IMR-90 (cell line): ENCODE data around the gene PCBP1. TPM values are rescaled to one million over a fixed set of nuclear protein-coding genes. Genes with fewer than 3 reads are reported as not detected.

Experiments
- ATAC-seq: fragments of 200-7000 bp; cut with Tn5 transposase; 2 replicates; pipeline ENCODE4 v1.9.1; 2020; ENCODE audit warnings: low read depth, mild to moderate bottlenecking, moderate library complexity
- BruUV-seq: library from RNA; stranded (reverse); fragments of 400-500 nt; replicated peaks from 2 replicates; lab custom pipeline; 2021; lab: Mats Ljungman, UMichigan
- CTCF ChIA-PET: fragments of 300-600 bp; formaldehyde crosslinking; extraction: SDS; loops from one replicate; lab custom pipeline; 2021; ENCODE audit warnings: antibody characterized with exemption; lab: Yijun Ruan, JAX
- POLR2A ChIA-PET: fragments of 300-600 bp; sonication (Branson Sonifier 250); formaldehyde crosslinking; loops from one replicate; lab custom pipeline; 2022; ENCODE audit warnings: antibody characterized with exemption; ENCODE audit not compliant: unreplicated experiment; lab: Charles Lee
- DNase-seq: peaks from one replicate; pipeline ENCODE4 v3.0.0; 2013
- H2AFZ ChIP-seq: replicated peaks from 2 replicates; pipeline ENCODE3; 2013; ENCODE audit warnings: low read length, mild to moderate bottlenecking; ENCODE audit not compliant: poor library complexity
- H2AK5ac ChIP-seq: 2 replicates; pipeline ENCODE4 v1.6.1; 2013; ENCODE audit warnings: low read depth, low read length, inconsistent platforms
- H2AK9ac ChIP-seq: replicated peaks from 2 replicates; pipeline ENCODE3; 2013; ENCODE audit warnings: mild to moderate bottlenecking, low read depth, low read length, moderate library complexity; ENCODE audit not compliant: poor library complexity
- H2BK120ac ChIP-seq: 2 replicates; pipeline ENCODE4 v1.6.1; 2013; ENCODE audit warnings: low read depth, low read length, inconsistent platforms
- H2BK15ac ChIP-seq: 3 replicates; pipeline ENCODE4 v1.6.1; 2013; ENCODE audit warnings: low read depth, low read length, inconsistent platforms
- H2BK20ac ChIP-seq: 2 replicates; pipeline ENCODE4 v1.6.1; 2013; ENCODE audit warnings: low read depth, mild to moderate bottlenecking, inconsistent platforms, low read length, moderate library complexity
- H2BK5ac ChIP-seq: 2 replicates; pipeline ENCODE4 v1.6.1; 2013; ENCODE audit warnings: mild to moderate bottlenecking, low read depth, low read length, inconsistent platforms; ENCODE audit not compliant: poor library complexity, severe bottlenecking
- H3K14ac ChIP-seq: replicated peaks from 2 replicates; pipeline ENCODE4 v1.6.1; 2013; ENCODE audit warnings: low read depth, low read length, inconsistent platforms
- H3K18ac ChIP-seq: 2 replicates; pipeline ENCODE4 v1.6.1; 2013; ENCODE audit warnings: low read depth, low read length, control low read depth
- H3K23ac ChIP-seq: 2 replicates; pipeline ENCODE4 v1.6.1; 2013; ENCODE audit warnings: low read depth, low read length, inconsistent platforms
- H3K27ac ChIP-seq: 2 replicates; pipeline ENCODE4 v1.5.1; 2013; ENCODE audit warnings: mild to moderate bottlenecking, control low read depth, low read length; ENCODE audit not compliant: insufficient read depth
- H3K27me3 ChIP-seq: 2 replicates; pipeline ENCODE4 v1.6.1; 2013; ENCODE audit warnings: low read length; ENCODE audit not compliant: control insufficient read depth, insufficient read depth
- H3K36me3 ChIP-seq: 2 replicates; pipeline ENCODE4 v1.6.1; 2013; ENCODE audit warnings: low read length, mixed read lengths; ENCODE audit not compliant: control insufficient read depth, insufficient read depth
- H3K4ac ChIP-seq: 2 replicates; pipeline ENCODE4 v1.6.1; 2013; ENCODE audit warnings: low read depth, low read length, inconsistent platforms
- H3K4me1 ChIP-seq: 2 replicates; pipeline ENCODE4 v1.6.1; 2013; ENCODE audit warnings: low read length, mixed read lengths; ENCODE audit not compliant: control insufficient read depth, insufficient read depth
- H3K4me2 ChIP-seq: 2 replicates; pipeline ENCODE4 v1.6.1; 2013; ENCODE audit warnings: low read depth, mild to moderate bottlenecking, control low read depth, low read length, moderate library complexity
- H3K4me3 ChIP-seq: 2 replicates; pipeline ENCODE4 v1.5.1; 2013; ENCODE audit warnings: low read depth, mild to moderate bottlenecking, control low read depth, low read length, moderate library complexity; ENCODE audit not compliant: insufficient read depth
- H3K56ac ChIP-seq: 2 replicates; pipeline ENCODE4 v1.6.1; 2013; ENCODE audit warnings: low read length, inconsistent platforms; ENCODE audit not compliant: insufficient read depth; ENCODE audit errors: extremely low read depth
- H3K79me1 ChIP-seq, 2 experiments: 2 replicates each; pipeline ENCODE4 v1.6.1; 2013; ENCODE audit warnings: low read length in 2 of 2, inconsistent platforms in 1 of 2, low read depth in 1 of 2
- H3K9ac ChIP-seq: 2 replicates; pipeline ENCODE4 v1.6.1; 2013; ENCODE audit warnings: low read depth, low read length, control low read depth
- H3K9me1 ChIP-seq: 2 replicates; pipeline ENCODE4 v1.6.1; 2013; ENCODE audit warnings: low read length, inconsistent platforms; ENCODE audit not compliant: insufficient read depth
- H3K9me3 ChIP-seq: 2 replicates; pipeline ENCODE4 v1.6.1; 2013; ENCODE audit warnings: low read length; ENCODE audit not compliant: control insufficient read depth, insufficient read depth
- H4K20me1 ChIP-seq: 2 replicates; pipeline ENCODE4 v1.6.1; 2013; ENCODE audit warnings: low read length, inconsistent platforms; ENCODE audit not compliant: insufficient read depth
- H4K5ac ChIP-seq: 2 replicates; pipeline ENCODE4 v1.6.1; 2013; ENCODE audit warnings: mild to moderate bottlenecking, low read depth, low read length, control low read depth
- H4K8ac ChIP-seq, 2 experiments: 2 replicates each; pipeline ENCODE4 v1.6.1; 2013; ENCODE audit warnings: low read depth in 2 of 2, low read length in 2 of 2, control low read depth in 1 of 2, inconsistent platforms in 1 of 2
- H4K91ac ChIP-seq: 2 replicates; pipeline ENCODE4 v1.6.1; 2013; ENCODE audit warnings: low read depth, low read length, inconsistent platforms; ENCODE audit not compliant: insufficient read depth
- BHLHE40 ChIP-seq: fragments of 150-350 bp; IDR thresholded peaks from 2 replicates; pipeline ENCODE4 v1.6.1; 2016; ENCODE audit warnings: mild to moderate bottlenecking, low read depth, low read length
- CEBPB ChIP-seq: IDR thresholded peaks from 2 replicates; pipeline ENCODE4 v1.6.1; 2012; ENCODE audit warnings: low read depth, low read length, improper control_type of control experiment
- CHD1 ChIP-seq: IDR thresholded peaks from 2 replicates; pipeline ENCODE4 v1.6.1; 2012; ENCODE audit warnings: low read depth, low read length, improper control_type of control experiment
- FOS ChIP-seq: fragments of 150-350 bp; IDR thresholded peaks from 2 replicates; pipeline ENCODE4 v1.6.1; 2016; ENCODE audit warnings: low read depth, low read length
- MAFK ChIP-seq: IDR thresholded peaks from 2 replicates; pipeline ENCODE4 v1.6.1; 2012; ENCODE audit warnings: low read depth, low read length, improper control_type of control experiment
- MAZ ChIP-seq: IDR thresholded peaks from 2 replicates; pipeline ENCODE4 v1.6.1; 2012; ENCODE audit warnings: low read depth, mild to moderate bottlenecking, low read length, improper control_type of control experiment, moderate library complexity, borderline replicate concordance
- MXI1 ChIP-seq: IDR thresholded peaks from 2 replicates; pipeline ENCODE4 v1.6.1; 2012; ENCODE audit warnings: low read depth, mild to moderate bottlenecking, low read length, moderate library complexity, borderline replicate concordance
- NFE2L2 ChIP-seq: fragments of 150-350 bp; IDR thresholded peaks from 2 replicates; pipeline ENCODE4 v1.6.1; 2016; ENCODE audit warnings: low read depth, mild to moderate bottlenecking, low read length
- RAD21 ChIP-seq: IDR thresholded peaks from 2 replicates; pipeline ENCODE4 v1.6.1; 2012; ENCODE audit warnings: low read length, improper control_type of control experiment
- RCOR1 ChIP-seq: IDR thresholded peaks from 2 replicates; pipeline ENCODE4 v1.6.1; 2012; ENCODE audit warnings: mild to moderate bottlenecking, low read length, improper control_type of control experiment; ENCODE audit not compliant: insufficient replicate concordance
- SMC3 ChIP-seq: fragments of 150-350 bp; IDR thresholded peaks from 2 replicates; pipeline ENCODE4 v1.6.1; 2016; ENCODE audit warnings: low read depth, mild to moderate bottlenecking, antibody characterized with exemption, low read length, moderate library complexity
- WGBS, 2 experiments: methylation state at CpG; one replicate each; pipeline versions ENCODE4 v1.1.5 to v1.1.7; 2013; ENCODE audit warnings: missing lambda C conversion rate in 2 of 2; ENCODE audit not compliant: insufficient read length in 1 of 2; ENCODE audit errors: extremely low coverage in 2 of 2; 5-methylcytosine and 5-hydroxymethylcytosine counted together
- dilution Hi-C: fragments of 300-500 bp; cut with HindIII; formaldehyde crosslinking; loops from one replicate; pipeline ENCODE4 v1.14.3; 2018; ENCODE audit warnings: low sequenced_read_pairs; ENCODE audit not compliant: unreplicated experiment
- in situ Hi-C: fragments of 300-500 bp; cut with MboI; formaldehyde crosslinking; loops from 3 replicates; pipeline ENCODE4 v1.14.3; 2019; ENCODE audit warnings: low sequenced_read_pairs, inconsistent platforms, mixed read lengths
- intact Hi-C: fragments of 100-400 bp; cut with micrococcal nuclease; formaldehyde crosslinking; loops from 2 replicates; pipeline ENCODE4 v1.10.0; 2022
- polyA plus RNA-seq, 3 experiments: library from polyadenylated mRNA; depleted of rRNA; stranded (reverse); fragments of >200 nt; gene quantifications; 2 replicates each; pipeline ENCODE4 v1.2.3, GENCODE V29; 2012; ENCODE audit warnings: low replicate concordance in 1 of 3
- total RNA-seq: library from RNA; depleted of rRNA; stranded (reverse); fragments of >200 nt; gene quantifications from 2 replicates; pipeline ENCODE4 v1.2.3, GENCODE V29; 2012
- TF ChIP-seq, protein P1 (sequence below): conservative IDR thresholded peaks from 2 replicates; pipeline ENCODE4 v1.5.1; 2012; ENCODE audit warnings: mild to moderate bottlenecking, low read depth, low read length, improper control_type of control experiment
- TF ChIP-seq, protein P2 (sequence below): fragments of 150-350 bp; IDR thresholded peaks from 2 replicates; pipeline ENCODE4 v1.6.1; 2016; ENCODE audit warnings: low read depth, mild to moderate bottlenecking, low read length, moderate library complexity, borderline replicate concordance

The PCBP1 gene
- total and polyA plus RNA-seq, 2 of the 4 experiments (the other 2 are of a cell fraction) = 33.7 to 166 TPM

DNA sequence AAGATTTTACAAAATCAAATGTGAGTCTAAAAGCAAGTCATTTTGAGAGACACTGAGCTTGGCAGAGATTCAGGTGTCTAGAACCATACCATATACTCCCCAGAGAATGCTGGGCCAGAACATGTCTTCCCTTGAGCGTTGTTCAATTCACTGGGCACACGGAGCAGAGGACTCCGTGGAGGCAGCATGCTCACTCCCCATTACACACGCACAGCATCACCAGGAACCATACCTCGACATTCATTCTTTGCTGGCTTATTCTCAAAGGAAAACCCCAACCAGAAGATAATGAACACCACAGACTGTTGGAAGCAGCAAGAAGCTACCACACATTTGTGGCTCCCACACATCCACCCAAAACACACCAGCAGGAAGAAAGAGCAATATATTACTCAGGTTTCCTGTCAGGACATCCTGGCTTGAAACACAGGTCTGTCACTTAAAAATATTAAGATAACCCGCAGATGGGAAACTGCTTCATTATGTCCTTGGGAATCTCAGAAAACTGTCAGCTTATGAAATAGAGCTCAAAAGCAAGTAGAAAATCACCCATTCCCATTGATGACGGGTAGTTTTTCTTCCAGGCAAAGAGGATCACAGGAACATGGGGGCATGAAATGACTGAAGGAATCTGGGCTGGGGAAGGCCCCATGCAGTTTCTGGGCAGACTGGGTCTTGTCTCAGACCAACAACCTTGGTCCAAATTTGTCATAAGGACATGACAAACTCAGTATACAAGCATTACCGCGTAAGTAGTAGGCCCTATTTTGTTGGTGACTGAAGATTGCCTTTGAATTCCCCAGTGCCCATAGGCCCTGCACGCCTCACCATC, 46.4 kb downstream of the PCBP1 start:
- Histone ChIP-seq H3K79me1 (peaks cover 3% of the 10 kb centered on the region in 2 experiments; a peak in 1 of 4 replicates), H3K18ac (no peak overlapping the region), H3K56ac (no peak overlapping the region), H2BK15ac (peak overlapping the region; percentile 71; the same call in 1 of the 3 replicates), H3K23ac (no peak overlapping the region), H2AFZ (no peak overlapping the region), H4K5ac (peak overlapping the region; percentile 6; the same call in 1 of the 2 replicates), H2BK20ac (peak overlapping the region; percentile 16), H3K36me3 (no peaks in the 10 kb centered on the region), H3K9me3 (no peaks in the 10 kb centered on the region), H4K20me1 (no peaks in the 10 kb centered on the region), H3K27me3 (no peaks in the 10 kb centered on the region), H2AK9ac (peak overlapping the region; percentile 18), H3K4me3 (no peak overlapping the region), H3K14ac (0 out of 2 replicates have a peak overlapping the region, but pooled peaks have one; percentile 3), H3K4me2 (no peak overlapping the region), H3K9ac (no peak overlapping the region), H4K8ac (peak overlapping the region; percentile 46 to 61; a peak in 2 of 4 replicates), H3K9me1 (peaks cover 11% of the 10 kb centered on the region), H2BK5ac (no peak overlapping the region), H3K4me1 (peaks cover 10% of the 10 kb centered on the region), H4K91ac (no peak overlapping the region), H2BK120ac (peak overlapping the region; percentile 34; the same call in 1 of the 2 replicates), H3K4ac (peak overlapping the region; percentile 51; the same call in 1 of the 2 replicates), H3K27ac (no peak overlapping the region), H2AK5ac (peak overlapping the region; percentile 47; the same call in 1 of the 2 replicates)
- WGBS, 2 experiments = 91% methylated on average over 8 of the region's 10 CpGs; no CpG with 5 or more reads in 1 of the 2 experiments
- in situ Hi-C loops (loop anchor here (5.0 kb wide), 1 partner anchor 41 kb away; no protein-coding TSS in a partner anchor), dilution Hi-C loops (no loop called here), intact Hi-C loops (no loop called here)
- TF ChIP-seq BHLHE40 (no peak), MXI1 (no peak), RCOR1 (no peak), NFE2L2 (no peak), CHD1 (no peak), MAFK (no peak), MAZ (no peak), SMC3 (no peak), FOS (no peak), RAD21 (no peak), CEBPB (no peak)
- TF ChIP-seq, protein P1, sequence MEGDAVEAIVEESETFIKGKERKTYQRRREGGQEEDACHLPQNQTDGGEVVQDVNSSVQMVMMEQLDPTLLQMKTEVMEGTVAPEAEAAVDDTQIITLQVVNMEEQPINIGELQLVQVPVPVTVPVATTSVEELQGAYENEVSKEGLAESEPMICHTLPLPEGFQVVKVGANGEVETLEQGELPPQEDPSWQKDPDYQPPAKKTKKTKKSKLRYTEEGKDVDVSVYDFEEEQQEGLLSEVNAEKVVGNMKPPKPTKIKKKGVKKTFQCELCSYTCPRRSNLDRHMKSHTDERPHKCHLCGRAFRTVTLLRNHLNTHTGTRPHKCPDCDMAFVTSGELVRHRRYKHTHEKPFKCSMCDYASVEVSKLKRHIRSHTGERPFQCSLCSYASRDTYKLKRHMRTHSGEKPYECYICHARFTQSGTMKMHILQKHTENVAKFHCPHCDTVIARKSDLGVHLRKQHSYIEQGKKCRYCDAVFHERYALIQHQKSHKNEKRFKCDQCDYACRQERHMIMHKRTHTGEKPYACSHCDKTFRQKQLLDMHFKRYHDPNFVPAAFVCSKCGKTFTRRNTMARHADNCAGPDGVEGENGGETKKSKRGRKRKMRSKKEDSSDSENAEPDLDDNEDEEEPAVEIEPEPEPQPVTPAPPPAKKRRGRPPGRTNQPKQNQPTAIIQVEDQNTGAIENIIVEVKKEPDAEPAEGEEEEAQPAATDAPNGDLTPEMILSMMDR = no peak
- TF ChIP-seq, protein P2, sequence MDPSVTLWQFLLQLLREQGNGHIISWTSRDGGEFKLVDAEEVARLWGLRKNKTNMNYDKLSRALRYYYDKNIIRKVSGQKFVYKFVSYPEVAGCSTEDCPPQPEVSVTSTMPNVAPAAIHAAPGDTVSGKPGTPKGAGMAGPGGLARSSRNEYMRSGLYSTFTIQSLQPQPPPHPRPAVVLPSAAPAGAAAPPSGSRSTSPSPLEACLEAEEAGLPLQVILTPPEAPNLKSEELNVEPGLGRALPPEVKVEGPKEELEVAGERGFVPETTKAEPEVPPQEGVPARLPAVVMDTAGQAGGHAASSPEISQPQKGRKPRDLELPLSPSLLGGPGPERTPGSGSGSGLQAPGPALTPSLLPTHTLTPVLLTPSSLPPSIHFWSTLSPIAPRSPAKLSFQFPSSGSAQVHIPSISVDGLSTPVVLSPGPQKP = no peak
- CTCF ChIA-PET = interaction anchor here (0.7 to 1.4 kb wide), 2 partner anchors 170 to 222 kb away, joined by 3 to 5 read pairs; no protein-coding TSS in a partner anchor
- BruUV-seq = no TSS peak
- DNase-seq (no peak), ATAC-seq (no peak)
- POLR2A ChIA-PET = interaction anchor here (1.0 kb wide), 1 partner anchor 39 kb away, joined by 3 read pairs; no protein-coding TSS in a partner anchor
